HG03460 (cell line): Measurements from ENCODE around the gene MRM2.

Experiments used
- ATAC-seq: cut with Tn5 transposase; IDR thresholded peaks from one replicate; pipeline ENCODE4 v1.9.1; 2021; ENCODE audit not compliant: unreplicated experiment

Gene MRM2

GRCh38 chr7:2209146-2209960, 32.7 kb downstream of the MRM2 start:
- ATAC-seq = no peak

- no peak for ATAC-seq
Measured at GRCh38 chr7:2208712-2209111, 33.3 kb downstream of the MRM2 start.

DNA sequence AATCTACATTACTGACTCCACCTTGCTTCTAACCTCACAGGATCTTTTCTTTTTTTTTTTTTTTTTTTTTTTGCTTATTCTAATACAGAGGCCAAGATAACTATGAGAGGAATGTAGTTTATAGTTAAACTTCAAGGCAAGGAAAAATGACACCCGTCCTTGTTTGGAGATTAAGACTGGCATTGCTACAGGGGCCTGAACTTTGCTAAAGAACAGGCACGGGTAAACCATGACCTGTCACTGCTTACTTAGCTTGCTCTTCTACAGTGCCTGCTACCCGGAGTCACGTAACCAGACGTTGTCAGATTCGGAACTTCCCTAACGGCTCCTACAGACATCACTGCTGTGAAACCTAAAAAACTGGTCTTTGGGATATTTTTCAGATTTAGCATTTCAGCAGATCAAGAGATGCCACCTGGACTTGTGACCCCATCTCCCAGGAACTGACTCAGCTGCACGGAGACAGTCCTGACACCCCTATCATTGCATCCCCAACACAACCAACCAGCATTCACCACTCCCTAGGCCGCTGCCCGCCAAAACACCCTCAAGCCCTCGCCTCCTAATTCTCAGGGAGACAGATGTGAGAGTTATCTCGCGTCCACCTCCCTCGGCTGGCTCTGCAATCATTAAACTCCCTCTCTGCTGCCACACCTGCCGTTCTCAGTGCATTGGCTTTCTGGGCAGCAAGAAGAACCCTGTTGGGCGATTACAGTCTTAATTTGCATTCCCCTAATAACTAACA, 36.8 kb downstream of the MRM2 start:
- no peak for ATAC-seq

DNA sequence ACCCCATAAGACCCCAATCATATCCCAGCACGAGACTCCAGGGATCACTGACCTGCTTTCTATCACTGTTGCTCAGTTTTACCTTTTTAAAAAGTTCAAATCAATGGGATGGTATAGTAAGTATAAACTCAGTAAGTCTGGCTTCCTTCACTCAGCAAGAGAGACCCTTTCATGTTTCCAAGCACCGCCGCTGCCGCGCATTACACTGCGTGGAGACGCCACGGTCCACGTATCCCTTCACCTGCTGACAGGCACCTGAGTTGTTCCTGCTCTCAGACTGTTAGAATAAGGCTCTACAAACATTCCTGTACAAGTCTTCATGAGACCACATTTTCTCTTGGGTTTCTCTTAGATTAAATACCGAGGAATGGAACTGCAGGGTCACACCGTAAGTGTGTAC, 37.6 kb downstream of the MRM2 start:
- ATAC-seq = no peak

GRCh38 chr7:2203766-2204300, 38.2 kb downstream of the MRM2 start:
- ATAC-seq = no peak

GRCh38 chr7:2202901-2203765, 38.9 kb downstream of the MRM2 start:
- no peak for ATAC-seq

DNA sequence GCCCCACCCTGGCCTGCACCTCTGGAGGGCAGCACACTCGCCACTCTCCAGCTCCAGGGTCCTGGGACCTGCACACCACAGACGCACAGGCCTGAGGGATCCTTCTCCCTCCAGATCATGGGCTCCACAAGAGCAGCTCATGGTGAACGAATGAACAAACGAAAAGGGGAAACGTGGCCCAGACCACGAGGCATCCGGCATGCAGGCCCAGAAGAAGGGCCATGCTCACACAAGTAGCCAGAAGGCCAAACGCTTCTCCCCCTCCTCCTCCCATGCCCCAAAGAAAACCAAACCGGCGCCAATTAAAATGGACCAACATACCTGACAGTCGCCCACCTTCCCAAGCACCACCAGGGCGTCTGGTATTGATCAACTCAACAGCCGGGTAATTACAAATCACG, 39.6 kb downstream of the MRM2 start:
- ATAC-seq = no peak

GRCh38 chr7:2201686-2202360, 40.2 kb downstream of the MRM2 start:
- no peak for ATAC-seq

GRCh38 chr7:2201128-2201527, 40.9 kb downstream of the MRM2 start:
- ATAC-seq = no peak

GRCh38 chr7:2200584-2200980, 41.4 kb downstream of the MRM2 start:
- ATAC-seq = no peak

GRCh38 chr7:2199956-2200583, 41.9 kb downstream of the MRM2 start:
- no peak for ATAC-seq

DNA sequence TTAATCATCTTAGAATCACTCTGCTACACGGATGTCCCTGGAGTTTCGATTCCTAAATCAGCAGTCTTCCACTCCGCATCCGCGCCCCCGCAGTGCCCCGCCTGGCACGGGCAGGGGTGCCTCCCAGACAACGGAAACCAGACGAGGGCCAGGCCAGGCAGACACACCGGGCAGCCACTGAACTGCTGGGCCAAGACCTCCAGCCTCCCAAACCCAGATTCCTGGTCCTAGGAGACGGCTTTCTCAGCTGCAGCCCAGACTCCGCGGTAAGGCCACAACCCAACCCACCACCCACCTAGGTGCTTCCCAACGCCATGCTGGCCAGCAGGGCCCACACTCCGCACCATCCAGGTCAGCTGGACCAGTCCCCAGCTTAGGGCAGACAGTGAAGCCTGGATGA, 42.5 kb downstream of the MRM2 start:
- ATAC-seq = no peak

- no peak for ATAC-seq
Measured at GRCh38 chr7:2198760-2199159, 43.2 kb downstream of the MRM2 start.

- ATAC-seq = no peak
Measured at GRCh38 chr7:2198206-2198605, 43.8 kb downstream of the MRM2 start.

GRCh38 chr7:2197436-2198155, 44.4 kb downstream of the MRM2 start:
- ATAC-seq = no peak

GRCh38 chr7:2196381-2197378, 45.3 kb downstream of the MRM2 start:
- ATAC-seq = no peak

DNA sequence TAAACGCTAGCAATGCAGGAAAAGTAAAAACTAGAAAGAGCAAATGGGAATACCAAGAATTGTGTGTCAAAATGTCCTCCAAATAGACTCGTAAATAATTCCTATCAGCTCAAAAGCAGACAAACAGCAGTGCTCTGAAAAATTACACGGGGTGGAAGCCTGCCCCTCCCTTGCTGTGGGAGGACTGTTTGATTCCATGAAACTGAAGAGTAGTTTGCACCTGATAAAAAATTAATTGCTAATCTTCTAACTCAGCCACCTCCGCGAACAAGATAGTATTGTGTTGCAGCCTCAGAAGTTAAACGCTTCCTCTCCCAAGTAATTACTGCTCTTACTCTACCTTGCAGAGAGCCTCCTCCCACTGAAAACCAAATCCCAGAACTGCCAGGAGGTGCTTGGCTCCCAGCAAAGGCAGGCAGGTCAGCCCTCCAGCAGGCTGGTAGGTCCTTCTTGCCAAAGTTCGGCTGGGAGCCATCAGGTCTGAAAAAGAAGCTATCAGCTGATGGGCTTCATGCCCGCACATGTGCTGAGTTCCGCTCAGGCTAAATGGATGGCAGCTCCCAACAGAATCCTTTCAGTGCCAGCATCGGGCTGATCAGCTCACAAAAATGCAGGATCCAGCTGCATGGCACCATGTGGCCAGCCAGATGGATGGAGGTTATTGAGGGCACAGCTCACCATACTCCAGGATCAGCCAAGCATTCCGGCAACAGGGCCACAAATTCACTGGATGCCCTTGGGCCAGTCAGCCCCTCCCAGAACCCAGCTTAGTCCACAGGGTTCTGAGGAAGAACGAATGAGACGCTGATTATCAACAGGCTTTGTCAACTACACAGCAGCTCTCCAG, 46.4 kb downstream of the MRM2 start:
- no peak for ATAC-seq
